Activated CD4-positive, alpha-beta memory T cell treated with anti-CD3 and anti-CD28 coated beads, Interleukin-2, amount 10 ng/mL, durations not matched to agents 7 days and 5 days (primary cell): ENCODE results near the gene TTC19. TPM values are rescaled to one million over a fixed set of nuclear protein-coding genes. Genes with fewer than 3 reads are reported as not detected.

Experiments
- CTCF ChIA-PET: fragments of 350-600 bp; sonication (Branson Sonifier 250); formaldehyde crosslinking; loops from one replicate; lab custom pipeline; 2021; ENCODE audit warnings: antibody characterized with exemption, inconsistent platforms; lab: Charles Lee
- POLR2A ChIA-PET: fragments of 350-600 bp; sonication (Branson Sonifier 250); formaldehyde crosslinking; loops from one replicate; lab custom pipeline; 2021; ENCODE audit warnings: antibody characterized with exemption; lab: Charles Lee
- DNase-seq: peaks from one replicate; pipeline ENCODE4 v3.0.0-alpha.2; 2020
- H3K27ac Mint-ChIP-seq: one replicate; pipeline ENCODE4 v1.8.0; 2021; ENCODE audit warnings: mild to moderate bottlenecking, mixed read lengths
- H3K27me3 Mint-ChIP-seq: one replicate; pipeline ENCODE4 v1.8.0; 2021; ENCODE audit warnings: mixed read lengths
- H3K36me3 Mint-ChIP-seq: one replicate; pipeline ENCODE4 v1.8.0; 2021; ENCODE audit warnings: low read depth, mixed read lengths
- H3K4me1 Mint-ChIP-seq: one replicate; pipeline ENCODE4 v1.8.0; 2021; ENCODE audit warnings: mixed read lengths
- H3K4me3 Mint-ChIP-seq: one replicate; pipeline ENCODE4 v1.8.0; 2021; ENCODE audit warnings: mild to moderate bottlenecking, mixed read lengths
- H3K9me3 Mint-ChIP-seq: one replicate; pipeline ENCODE4 v1.8.0; 2021; ENCODE audit warnings: mixed read lengths
- total RNA-seq, 2 experiments: library from RNA; stranded (reverse); gene quantifications; one replicate each; pipeline ENCODE4 v1.2.3, GENCODE V29; 2021

The TTC19 gene
- total RNA-seq, result 10 to 100 TPM; 22.7 to 25.6 TPM

GRCh38 chr17:15999141-15999973 lies at the start of gene TTC19, which contains the start of gene ZSWIM7:
Gene TTC19 (plus strand): TSS chr17:15999824. CDS start chr17:15999849, 25 bp downstream.
Gene ZSWIM7 (minus strand): TSS chr17:15999704. CDS start chr17:15999594, 110 bp downstream.
- Mint-ChIP-seq H3K4me1 (peaks cover 34% of the 10 kb centered on the region), H3K36me3 (peaks cover 38% of the 10 kb centered on the region), H3K4me3 (peak within 1 kb of the TSS; percentile 94), H3K9me3 (no peaks in the 10 kb centered on the region), H3K27me3 (no peaks in the 10 kb centered on the region), H3K27ac (peak within 1 kb of the TSS; percentile 97)
- peak; percentile 95 for DNase-seq
- POLR2A ChIA-PET, result interaction anchor here (0.7 to 3.3 kb wide), 12 partner anchors 10 to 381 kb away, joined by 3 to 22 read pairs (median 4); partner anchors contain the start of genes ADORA2B and UBB
- CTCF ChIA-PET, result interaction anchor here (0.7 to 3.4 kb wide), 11 partner anchors 10 to 381 kb away, joined by 3 to 17 read pairs (median 4); partner anchors contain the start of gene ADORA2B

GRCh38 chr17:15951368-15952047 lies 48.1 kb upstream of the TTC19 start:
- POLR2A ChIA-PET, result no interaction called here
- peaks cover 51% of the 10 kb centered on the region for H3K27me3 Mint-ChIP-seq

GRCh38 chr17:15952048-15952532 lies 47.5 kb upstream of the TTC19 start:
- Mint-ChIP-seq H3K27ac (no peak overlapping the region), H3K27me3 (peaks cover 51% of the 10 kb centered on the region), H3K4me1 (peaks cover 4% of the 10 kb centered on the region), H3K36me3 (no peaks in the 10 kb centered on the region), H3K9me3 (no peaks in the 10 kb centered on the region), H3K4me3 (no peak overlapping the region)
- POLR2A ChIA-PET, result no interaction called here
- CTCF ChIA-PET, result no interaction called here
- no peak for DNase-seq

More at GRCh38 chr17:15951368-15952047, 48.1 kb upstream of the TTC19 start:
- Mint-ChIP-seq H3K27ac (no peak overlapping the region), H3K4me1 (no peaks in the 10 kb centered on the region), H3K4me3 (no peak overlapping the region), H3K9me3 (no peaks in the 10 kb centered on the region), H3K36me3 (no peaks in the 10 kb centered on the region)
- no peak for DNase-seq
- CTCF ChIA-PET, result no interaction called here

- POLR2A ChIA-PET, result no interaction called here
- no peak overlapping the region for H3K4me3 Mint-ChIP-seq
- H3K4me1 Mint-ChIP-seq, result peaks cover 13% of the 10 kb centered on the region
- H3K9me3 Mint-ChIP-seq, result no peaks in the 10 kb centered on the region
- H3K27me3 Mint-ChIP-seq, result peaks cover 51% of the 10 kb centered on the region
- H3K36me3 Mint-ChIP-seq, result no peaks in the 10 kb centered on the region
- CTCF ChIA-PET, result no interaction called here
- DNase-seq, result no peak
- H3K27ac Mint-ChIP-seq, result no peak overlapping the region
These were observed 46.5 kb upstream of the TTC19 start for GRCh38 chr17:15952916-15953790.

- no peak overlapping the region for H3K4me3 Mint-ChIP-seq
- H3K4me1 Mint-ChIP-seq, result peaks cover 23% of the 10 kb centered on the region
- H3K27ac Mint-ChIP-seq, result no peak overlapping the region
- H3K9me3 Mint-ChIP-seq, result no peaks in the 10 kb centered on the region
- DNase-seq, result no peak
- ChIA-PET CTCF (no interaction called here), POLR2A (no interaction called here)
- H3K36me3 Mint-ChIP-seq, result no peaks in the 10 kb centered on the region
- peaks cover 61% of the 10 kb centered on the region for H3K27me3 Mint-ChIP-seq
These were observed 45.4 kb upstream of the TTC19 start for GRCh38 chr17:15954222-15954621.

GRCh38 chr17:15955793-15956541 lies 43.7 kb upstream of the TTC19 start:
- Mint-ChIP-seq H3K27me3 (peaks cover 54% of the 10 kb centered on the region), H3K27ac (no peak overlapping the region), H3K36me3 (no peaks in the 10 kb centered on the region), H3K4me1 (peaks cover 30% of the 10 kb centered on the region), H3K4me3 (no peak overlapping the region), H3K9me3 (no peaks in the 10 kb centered on the region)
- ChIA-PET CTCF (no interaction called here), POLR2A (no interaction called here)
- DNase-seq, result no peak

- CTCF ChIA-PET, result no interaction called here
- Mint-ChIP-seq H3K27ac (no peak overlapping the region), H3K9me3 (no peaks in the 10 kb centered on the region), H3K36me3 (no peaks in the 10 kb centered on the region), H3K4me1 (peaks cover 30% of the 10 kb centered on the region), H3K27me3 (peaks cover 66% of the 10 kb centered on the region), H3K4me3 (no peak overlapping the region)
- DNase-seq, result peak; percentile 56
- POLR2A ChIA-PET, result no interaction called here
These were observed 42.4 kb upstream of the TTC19 start for GRCh38 chr17:15957206-15957605.

- H3K36me3 Mint-ChIP-seq, result no peaks in the 10 kb centered on the region
- CTCF ChIA-PET, result interaction anchor here (1.1 kb wide), 1 partner anchor 12 kb away, joined by 6 read pairs; the partner anchor contains the start of gene ADORA2B
- H3K27ac Mint-ChIP-seq, result no peak overlapping the region
- no peak for DNase-seq
- H3K27me3 Mint-ChIP-seq, result peaks cover 65% of the 10 kb centered on the region
- no peaks in the 10 kb centered on the region for H3K9me3 Mint-ChIP-seq
- H3K4me3 Mint-ChIP-seq, result no peak overlapping the region
- POLR2A ChIA-PET, result interaction anchor here (1.2 to 2.1 kb wide), 5 partner anchors 8 to 70 kb away, joined by 4 to 15 read pairs (median 7); partner anchors contain the start of genes TTC19 and ZSWIM7
- peaks cover 30% of the 10 kb centered on the region for H3K4me1 Mint-ChIP-seq
These were observed 41.9 kb upstream of the TTC19 start for GRCh38 chr17:15957608-15958307.

GRCh38 chr17:15958484-15958854 lies 41.2 kb upstream of the TTC19 start:
- peaks cover 64% of the 10 kb centered on the region for H3K27me3 Mint-ChIP-seq
- H3K4me3 Mint-ChIP-seq, result no peak overlapping the region
- H3K27ac Mint-ChIP-seq, result no peak overlapping the region
- H3K36me3 Mint-ChIP-seq, result no peaks in the 10 kb centered on the region
- no peak for DNase-seq
- H3K4me1 Mint-ChIP-seq, result peaks cover 30% of the 10 kb centered on the region
- POLR2A ChIA-PET, result interaction anchor here (0.8 to 2.1 kb wide), 8 partner anchors 9 to 257 kb away, joined by 3 to 15 read pairs (median 4); partner anchors contain the start of genes NCOR1, TTC19 and ZSWIM7
- CTCF ChIA-PET, result interaction anchor here (1.1 kb wide), 1 partner anchor 13 kb away, joined by 6 read pairs; the partner anchor contains the start of gene ADORA2B
- H3K9me3 Mint-ChIP-seq, result no peaks in the 10 kb centered on the region

GRCh38 chr17:15963670-15964110 lies 35.9 kb upstream of the TTC19 start:
- Mint-ChIP-seq H3K27me3 (peaks cover 47% of the 10 kb centered on the region), H3K27ac (no peak overlapping the region), H3K4me3 (no peak overlapping the region), H3K9me3 (no peaks in the 10 kb centered on the region), H3K4me1 (peaks cover 15% of the 10 kb centered on the region), H3K36me3 (no peaks in the 10 kb centered on the region)
- ChIA-PET POLR2A (no interaction called here), CTCF (no interaction called here)
- no peak for DNase-seq

GRCh38 chr17:15965528-15965927 lies 34.1 kb upstream of the TTC19 start:
- peaks cover 3% of the 10 kb centered on the region for H3K4me1 Mint-ChIP-seq
- DNase-seq, result no peak
- H3K4me3 Mint-ChIP-seq, result no peak overlapping the region
- no peak overlapping the region for H3K27ac Mint-ChIP-seq
- no peaks in the 10 kb centered on the region for H3K36me3 Mint-ChIP-seq
- H3K27me3 Mint-ChIP-seq, result peaks cover 51% of the 10 kb centered on the region
- H3K9me3 Mint-ChIP-seq, result no peaks in the 10 kb centered on the region
- ChIA-PET POLR2A (interaction anchor here (1.0 to 2.7 kb wide), 2 partner anchors 11 to 34 kb away, joined by 3 to 8 read pairs; partner anchors contain the start of genes TTC19 and ZSWIM7), CTCF (no interaction called here)
